OCI-LY1 (cell line): Measurements from ENCODE around the gene ABCC6.
A peak's percentile ranks its signal among the peaks of the same experiment; 100 is the strongest.
"Not testable (repeated sequence)": the region's sequence is repeated elsewhere in the genome, so short reads cannot be mapped to it uniquely, and the experiment has no call there.

Source experiments
- H2AFZ ChIP-seq: fragments of 200-600 bp; sonication (generic), shearing (Covaris generic); 2 replicates; pipeline ENCODE4 v1.6.0; 2014; ENCODE audit warnings: antibody characterized with exemption, mild to moderate bottlenecking, low read length
- H3F3A ChIP-seq: fragments of 200-600 bp; sonication (generic), shearing (Covaris generic); 2 replicates; pipeline ENCODE4 v1.6.0; 2014; ENCODE audit warnings: mild to moderate bottlenecking, antibody characterized with exemption, low read length, moderate library complexity; ENCODE audit not compliant: insufficient read depth
- H3K27ac ChIP-seq: fragments of 200-600 bp; sonication (generic); 2 replicates; pipeline ENCODE4 v1.5.1; 2014; ENCODE audit warnings: low read length, mixed run types, mild to moderate bottlenecking, low read depth; ENCODE audit not compliant: poor library complexity, severe bottlenecking
- H3K27me3 ChIP-seq: fragments of 200-600 bp; sonication (generic); 2 replicates; pipeline ENCODE4 v1.6.0; 2014; ENCODE audit warnings: antibody characterized with exemption, mild to moderate bottlenecking, low read length, moderate library complexity; ENCODE audit not compliant: insufficient read depth
- H3K36me3 ChIP-seq: fragments of 200-600 bp; sonication (generic); 2 replicates; pipeline ENCODE4 v1.6.1; 2014; ENCODE audit warnings: mild to moderate bottlenecking, antibody characterized with exemption, low read length, moderate library complexity, mixed read lengths; ENCODE audit not compliant: insufficient read depth
- H3K4me1 ChIP-seq: fragments of 200-600 bp; sonication (generic); 2 replicates; pipeline ENCODE4 v1.5.1; 2014; ENCODE audit warnings: mild to moderate bottlenecking, low read length, moderate library complexity; ENCODE audit not compliant: insufficient read depth, severe bottlenecking
- H3K4me2 ChIP-seq: fragments of 200-600 bp; sonication (generic), shearing (Covaris generic); 2 replicates; pipeline ENCODE4 v1.6.1; 2014; ENCODE audit warnings: low read length
- H3K4me3 ChIP-seq: fragments of 200-600 bp; sonication (generic); 2 replicates; pipeline ENCODE4 v1.5.1; 2014; ENCODE audit warnings: low read length, low read depth, mild to moderate bottlenecking, mixed read lengths; ENCODE audit not compliant: poor library complexity, severe bottlenecking
- H3K79me2 ChIP-seq: fragments of 200-600 bp; shearing (Covaris generic); 2 replicates; pipeline ENCODE4 v1.6.1; 2016; ENCODE audit warnings: mixed run types, low read length, mixed read lengths; ENCODE audit not compliant: insufficient read depth
- H3K9ac ChIP-seq: fragments of 200-600 bp; sonication (generic), shearing (Covaris generic); 2 replicates; pipeline ENCODE4 v1.6.1; 2014; ENCODE audit warnings: mild to moderate bottlenecking, low read length, mixed read lengths
- H3K9me2 ChIP-seq: fragments of 200-600 bp; sonication (generic), shearing (Covaris generic); 2 replicates; pipeline ENCODE4 v1.6.1; 2014; ENCODE audit warnings: low read depth, mild to moderate bottlenecking, low read length, mixed read lengths
- H3K9me3 ChIP-seq: fragments of 200-600 bp; shearing (Covaris generic); 2 replicates; pipeline ENCODE4 v1.6.1; 2014; ENCODE audit warnings: low read length, mixed read lengths
- H4K20me1 ChIP-seq: fragments of 200-600 bp; sonication (generic), shearing (Covaris generic); 2 replicates; pipeline ENCODE4 v1.6.0; 2016; ENCODE audit warnings: mild to moderate bottlenecking, low read length; ENCODE audit not compliant: insufficient read depth
- CTCF ChIP-seq: fragments of 200-600 bp; sonication (generic), shearing (Covaris generic); IDR thresholded peaks from 2 replicates; pipeline ENCODE4 v1.5.1; 2017; ENCODE audit warnings: mild to moderate bottlenecking, antibody characterized with exemption, low read length, moderate library complexity, mixed read lengths
- EZH2 ChIP-seq: fragments of 200-600 bp; sonication (generic), shearing (Covaris generic); IDR thresholded peaks from 2 replicates; pipeline ENCODE4 v1.8.0; 2017; ENCODE audit warnings: borderline replicate concordance, mixed run types, mild to moderate bottlenecking, antibody characterized with exemption, low read length, moderate library complexity, mixed read lengths

Gene ABCC6

GRCh38 chr16:16106466-16106865, 116.8 kb downstream of the ABCC6 start:
- Histone ChIP-seq H3K4me1 (peaks cover 32% of the 10 kb centered on the region), H3K27ac (peak overlapping the region; percentile 94), H3K27me3 (no peaks in the 10 kb centered on the region), H3K36me3 (peaks cover 77% of the 10 kb centered on the region), H3K79me2 (no peaks in the 10 kb centered on the region), H2AFZ (no peak overlapping the region), H3K9me3 (no peaks in the 10 kb centered on the region), H3K4me3 (no peak overlapping the region), H4K20me1 (no peaks in the 10 kb centered on the region), H3K4me2 (no peak overlapping the region), H3F3A (peaks cover 7% of the 10 kb centered on the region; the same call in 1 of the 2 replicates), H3K9ac (no peak overlapping the region), H3K9me2 (no peaks in the 10 kb centered on the region)
- no peak for TF ChIP-seq CTCF
- no peak for TF ChIP-seq EZH2

GRCh38 chr16:16105646-16106045, 117.6 kb downstream of the ABCC6 start:
- no peak for TF ChIP-seq EZH2
- TF ChIP-seq CTCF: no peak
- H4K20me1 ChIP-seq: no peaks in the 10 kb centered on the region
- peak overlapping the region; percentile 94 for H3K27ac ChIP-seq
- H3K4me2 ChIP-seq: peak overlapping the region; percentile 59; the same call in 1 of the 2 replicates
- H3K9me2 ChIP-seq: no peaks in the 10 kb centered on the region
- no peaks in the 10 kb centered on the region for H3K9me3 ChIP-seq
- H3K4me1 ChIP-seq: peaks cover 33% of the 10 kb centered on the region
- H2AFZ ChIP-seq: no peak overlapping the region
- peaks cover 74% of the 10 kb centered on the region for H3K36me3 ChIP-seq
- peak overlapping the region; percentile 55; the same call in 1 of the 2 replicates for H3K9ac ChIP-seq
- H3F3A ChIP-seq: peaks cover 7% of the 10 kb centered on the region; the same call in 1 of the 2 replicates
- no peaks in the 10 kb centered on the region for H3K27me3 ChIP-seq
- H3K79me2 ChIP-seq: no peaks in the 10 kb centered on the region
- peak overlapping the region; percentile 30 for H3K4me3 ChIP-seq

DNA sequence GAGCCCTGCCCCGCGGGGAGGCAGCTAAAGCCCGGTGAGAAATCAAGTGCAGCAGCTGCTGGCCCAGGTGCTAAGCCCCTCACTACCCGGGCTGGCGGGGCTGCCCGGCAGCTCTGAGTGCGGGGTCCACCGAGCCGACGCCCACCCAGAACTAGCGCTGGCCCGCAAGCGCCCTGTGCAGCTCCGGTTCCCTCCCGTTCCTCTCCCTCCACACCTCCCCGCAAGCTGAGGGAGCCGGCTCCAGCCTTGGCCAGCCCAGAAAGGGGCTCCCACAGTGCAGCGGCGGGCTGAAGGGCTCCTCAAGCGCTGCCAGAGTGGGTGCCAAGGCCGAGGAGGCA, 118.5 kb downstream of the ABCC6 start:
- H3K4me1 ChIP-seq: peaks cover 41% of the 10 kb centered on the region
- H3K9me3 ChIP-seq, H3K9me2 ChIP-seq, H3K79me2 ChIP-seq, H2AFZ ChIP-seq, H4K20me1 ChIP-seq, H3K27me3 ChIP-seq, H3F3A ChIP-seq: not testable (repeated sequence)
- peak overlapping the region; percentile 94 for H3K27ac ChIP-seq
- H3K9ac ChIP-seq: peak overlapping the region; percentile 55
- peak overlapping the region; percentile 59 for H3K4me2 ChIP-seq
- peak overlapping the region; percentile 30 for H3K4me3 ChIP-seq
- peaks cover 71% of the 10 kb centered on the region for H3K36me3 ChIP-seq

GRCh38 chr16:16104132-16104803, 119.0 kb downstream of the ABCC6 start:
- Histone ChIP-seq H3K4me2 (peak overlapping the region; percentile 59; the same call in 1 of the 2 replicates), H3K4me1 (peaks cover 47% of the 10 kb centered on the region), H3K36me3 (peaks cover 69% of the 10 kb centered on the region), H3K27ac (peak overlapping the region; percentile 94)
- not testable (repeated sequence) for H3K9me3 ChIP-seq, H3K9me2 ChIP-seq, H3K4me3 ChIP-seq, H3K9ac ChIP-seq, H3F3A ChIP-seq, H3K79me2 ChIP-seq, H4K20me1 ChIP-seq, H2AFZ ChIP-seq, H3K27me3 ChIP-seq
